Embryonic facial prominence (tissue), 1 donor: ENCODE results near the gene CHST15.
"Not testable (repeated sequence)": the region's sequence is repeated elsewhere in the genome, so short reads cannot be mapped to it uniquely, and the experiment has no call there.

Experiments
- DNase-seq: peaks from one replicate; pipeline ENCODE4 v3.0.0-alpha.2; 2016; ENCODE audit errors: extremely low spot score

Gene CHST15

GRCh38 chr10:124045276-124045675 is 48.1 kb downstream of the CHST15 start:
- no peak for DNase-seq

DNA sequence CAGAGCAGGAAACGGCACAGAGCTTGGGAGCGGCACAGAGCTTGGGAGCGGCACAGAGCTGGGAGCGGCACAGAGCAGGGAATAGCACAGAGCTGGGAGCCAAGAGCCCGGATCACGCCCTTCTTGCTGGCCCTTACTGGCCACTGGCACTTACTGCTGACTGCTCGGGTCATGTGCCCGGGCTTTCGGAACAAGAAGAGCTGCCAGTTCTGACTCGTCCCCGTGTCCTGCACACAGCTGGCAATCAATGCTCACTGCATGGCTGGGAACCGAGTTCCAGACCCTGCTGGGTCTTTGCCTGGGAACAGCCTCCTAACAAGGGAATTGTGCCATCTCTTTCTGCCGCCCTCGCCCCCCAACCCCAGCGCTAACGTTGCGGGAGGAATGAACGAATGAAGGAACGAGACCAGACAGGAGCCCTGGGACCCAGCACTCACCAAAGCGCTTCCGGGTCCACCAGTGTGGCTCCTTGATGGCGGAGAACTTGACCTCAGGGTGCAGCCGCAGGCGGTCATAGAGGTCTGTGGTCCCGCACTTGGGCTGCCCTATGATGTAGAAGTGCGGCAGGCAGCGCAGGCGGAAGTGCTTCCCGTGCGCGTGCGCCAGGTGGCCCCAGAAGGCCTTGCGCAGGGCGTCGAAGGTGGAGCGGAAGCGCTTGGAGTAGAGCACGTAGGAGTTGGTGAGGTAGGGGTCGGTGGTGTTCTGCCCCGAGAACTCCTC is 49.1 kb downstream of the CHST15 start:
- no peak for DNase-seq

GRCh38 chr10:124043310-124044142 is 49.9 kb downstream of the CHST15 start:
- DNase-seq = no peak

DNA sequence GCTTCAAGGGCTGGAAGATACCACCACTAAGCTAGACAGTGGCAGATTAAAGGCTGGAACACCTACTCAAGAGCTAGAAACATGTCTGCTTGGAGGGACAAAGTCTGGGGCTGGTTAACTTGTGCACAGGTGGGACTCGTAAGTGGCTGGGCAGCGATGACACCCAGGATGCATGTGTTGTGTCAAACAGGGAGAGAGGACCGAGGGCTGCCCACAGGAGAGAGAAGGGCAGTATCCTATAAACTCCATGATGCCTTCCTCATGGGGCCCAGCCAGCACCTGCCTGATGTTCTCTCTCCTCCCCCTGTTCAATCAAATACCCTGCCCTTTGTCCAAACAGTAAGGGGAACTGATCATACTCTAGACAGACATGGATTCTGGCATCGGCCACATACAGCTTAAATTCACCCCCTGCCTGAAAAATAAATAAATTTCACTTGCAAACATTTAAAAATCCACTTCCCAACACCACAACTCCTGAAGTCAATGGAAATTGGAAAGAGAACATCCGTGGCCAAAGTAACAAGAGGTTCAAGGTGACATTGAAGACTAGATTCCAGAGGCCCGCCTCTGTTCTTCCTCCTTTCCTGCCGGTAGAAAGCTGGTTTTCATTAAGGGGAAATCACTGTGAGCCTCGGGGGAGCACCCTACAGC is 50.6 kb downstream of the CHST15 start:
- no peak for DNase-seq

DNA sequence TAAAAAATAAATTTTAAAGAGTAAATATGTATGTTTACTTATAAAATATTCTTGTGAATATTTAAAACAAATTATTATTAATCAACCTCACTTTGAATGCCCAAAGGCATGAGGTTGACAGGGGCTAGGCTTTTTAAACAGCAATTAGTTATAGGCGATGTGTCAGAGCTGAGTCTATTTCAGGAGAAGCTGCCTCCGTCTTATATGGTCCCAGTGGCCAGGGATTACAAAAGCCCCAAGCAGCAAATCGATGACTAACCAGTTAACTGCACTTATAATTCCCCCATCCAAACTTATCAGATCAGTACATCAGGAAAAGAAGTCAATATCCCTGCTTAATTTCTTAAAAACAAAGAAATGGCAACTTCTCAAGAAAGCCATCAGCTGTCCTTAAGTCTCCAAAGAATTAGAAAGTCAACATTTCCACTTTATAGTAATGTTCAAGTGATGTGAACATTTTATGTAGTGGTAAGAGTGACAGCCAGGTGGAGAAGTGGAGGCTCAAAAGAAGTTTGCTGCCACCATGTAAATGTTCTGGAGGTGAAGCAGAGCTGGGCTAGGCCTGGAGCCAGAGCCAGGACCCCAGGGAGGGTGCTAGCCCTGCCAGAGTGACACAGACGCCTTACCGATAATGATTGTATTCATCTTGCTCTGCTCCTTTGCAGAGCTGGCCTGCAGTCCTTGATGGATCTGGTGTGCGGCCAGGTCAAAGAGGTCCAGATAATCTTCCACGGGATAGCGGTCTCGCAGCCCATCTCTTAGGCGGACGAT is 51.5 kb downstream of the CHST15 start:
- no peak for DNase-seq

DNA sequence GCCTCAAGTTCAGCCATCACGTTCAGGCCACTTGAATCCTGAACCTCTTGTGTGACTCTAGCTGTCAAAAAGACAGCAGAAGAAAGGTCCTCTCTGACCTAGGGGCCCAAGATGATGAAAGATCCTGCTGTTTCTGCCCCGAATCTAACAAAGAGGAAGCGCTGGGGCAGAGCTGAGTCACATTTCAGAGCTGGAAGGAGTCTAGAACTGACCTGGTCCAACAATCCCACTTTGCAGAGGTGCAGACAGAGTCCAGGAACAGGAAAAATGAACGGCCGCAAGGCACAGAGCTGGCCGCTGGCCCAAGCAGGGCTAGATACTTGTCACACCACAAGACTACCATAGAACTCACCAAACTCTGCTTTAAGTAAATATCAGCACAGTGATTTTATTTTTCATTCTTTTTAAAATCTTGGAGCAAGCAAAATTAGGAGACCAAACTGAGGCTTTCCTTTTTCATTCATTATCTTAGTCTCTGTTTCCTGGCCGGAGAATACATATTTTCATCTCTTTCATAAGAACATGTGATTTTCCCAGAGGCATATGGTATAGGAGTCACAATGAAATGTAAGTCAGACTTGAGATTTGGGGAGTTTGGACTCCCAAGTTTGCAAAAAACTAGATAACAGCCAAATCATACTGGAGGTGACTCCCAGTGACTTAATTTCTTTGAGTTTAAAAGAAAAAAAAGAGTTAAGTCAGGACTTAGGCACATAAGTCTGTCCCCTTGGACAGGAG is 52.8 kb downstream of the CHST15 start:
- no peak for DNase-seq

DNA sequence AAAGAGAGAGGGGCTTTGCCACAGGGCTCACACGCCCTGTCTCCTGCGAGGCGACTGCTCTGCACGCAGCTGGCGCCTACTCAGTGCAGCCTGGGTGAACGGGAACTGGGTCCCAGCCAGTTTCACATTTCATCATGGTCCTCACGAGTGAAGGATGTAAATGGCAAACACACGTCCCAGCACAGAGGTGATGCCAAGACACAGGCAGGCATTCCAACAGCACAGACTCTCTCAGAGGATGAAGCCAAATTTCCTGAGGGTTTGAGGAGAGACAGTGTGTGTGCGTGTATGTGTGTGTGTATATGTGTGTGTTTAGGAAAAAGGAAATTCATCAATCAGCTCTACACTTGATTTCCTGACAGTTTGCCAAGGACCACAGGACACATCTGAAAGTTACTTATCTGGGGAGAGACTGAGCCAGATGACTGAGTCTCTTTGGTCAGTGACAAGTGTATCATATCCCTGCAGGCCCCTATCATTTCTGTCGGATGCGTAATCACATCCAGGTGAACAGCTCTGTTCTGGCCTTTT is 53.9 kb downstream of the CHST15 start:
- no peak for DNase-seq

DNA sequence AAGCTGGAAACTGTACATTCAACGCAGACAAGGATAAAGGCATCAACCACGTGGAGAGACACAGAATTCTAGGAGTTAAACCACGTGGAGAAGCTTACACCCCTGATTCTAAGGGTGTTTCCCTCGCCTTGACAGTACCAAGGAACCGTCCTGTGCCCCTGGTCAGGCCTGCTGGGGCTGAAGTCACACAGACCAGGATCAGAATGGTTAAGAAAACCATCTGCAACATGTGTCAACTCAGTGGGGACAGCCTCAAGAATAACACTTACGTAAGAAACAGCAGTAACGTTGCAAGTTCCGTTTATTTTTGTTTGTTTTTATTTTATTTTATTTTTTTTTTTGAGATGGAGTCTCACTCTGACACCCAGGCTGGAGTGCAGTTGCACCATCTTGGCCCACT is 55.6 kb downstream of the CHST15 start:
- no peak for DNase-seq

- no peak for DNase-seq
Measured at GRCh38 chr10:124037286-124037685, 56.1 kb downstream of the CHST15 start.

GRCh38 chr10:124036746-124037145 is 56.7 kb downstream of the CHST15 start:
- DNase-seq = no peak

GRCh38 chr10:124035928-124036558 is 57.4 kb downstream of the CHST15 start:
- DNase-seq = no peak

GRCh38 chr10:124035306-124035927 is 58.0 kb downstream of the CHST15 start:
- DNase-seq = no peak

- not testable (repeated sequence) for DNase-seq
Measured at GRCh38 chr10:124034576-124035305, 58.7 kb downstream of the CHST15 start.

GRCh38 chr10:124033887-124034218 is 59.5 kb downstream of the CHST15 start:
- no peak for DNase-seq

- no peak for DNase-seq
Measured at GRCh38 chr10:124032971-124033886, 60.2 kb downstream of the CHST15 start.

DNA sequence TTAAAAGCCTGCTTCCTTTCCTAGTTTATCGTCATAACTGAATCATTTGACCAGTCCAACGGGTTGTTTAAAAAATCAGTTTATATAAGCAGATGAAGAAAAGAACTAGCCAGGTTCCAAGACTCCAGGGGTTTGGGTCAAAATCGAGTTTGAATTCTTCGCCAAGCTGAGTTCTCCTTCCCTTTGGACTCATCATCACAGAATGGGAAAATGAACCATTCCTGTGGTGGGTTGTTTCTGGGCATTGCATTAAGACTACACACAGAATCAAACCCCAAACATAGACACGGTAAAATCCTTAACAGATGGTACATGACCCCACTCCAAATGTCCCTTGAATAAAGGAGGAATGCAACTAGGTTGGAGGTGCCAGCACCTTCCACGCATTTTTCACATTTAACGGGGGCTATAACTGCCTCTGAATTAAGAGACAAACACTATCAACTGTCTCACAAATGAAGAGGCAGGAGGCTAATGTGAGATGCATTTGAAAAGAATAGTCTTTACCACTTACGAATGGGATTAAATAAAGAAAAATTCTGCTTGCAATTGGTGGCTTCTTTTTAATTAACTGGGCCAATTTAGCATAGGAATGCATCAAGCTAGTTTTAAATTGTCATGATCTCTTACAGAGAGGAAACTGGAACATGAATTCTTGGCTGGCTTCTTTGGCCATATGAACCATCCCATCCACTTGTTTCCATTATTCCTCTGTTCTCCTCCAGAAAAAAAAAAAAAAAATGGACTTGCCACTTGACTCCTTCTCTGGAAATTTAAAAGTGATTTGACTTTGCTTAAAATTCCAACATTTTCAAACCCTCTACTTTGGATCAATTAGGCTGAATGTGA is 61.1 kb downstream of the CHST15 start:
- no peak for DNase-seq

DNA sequence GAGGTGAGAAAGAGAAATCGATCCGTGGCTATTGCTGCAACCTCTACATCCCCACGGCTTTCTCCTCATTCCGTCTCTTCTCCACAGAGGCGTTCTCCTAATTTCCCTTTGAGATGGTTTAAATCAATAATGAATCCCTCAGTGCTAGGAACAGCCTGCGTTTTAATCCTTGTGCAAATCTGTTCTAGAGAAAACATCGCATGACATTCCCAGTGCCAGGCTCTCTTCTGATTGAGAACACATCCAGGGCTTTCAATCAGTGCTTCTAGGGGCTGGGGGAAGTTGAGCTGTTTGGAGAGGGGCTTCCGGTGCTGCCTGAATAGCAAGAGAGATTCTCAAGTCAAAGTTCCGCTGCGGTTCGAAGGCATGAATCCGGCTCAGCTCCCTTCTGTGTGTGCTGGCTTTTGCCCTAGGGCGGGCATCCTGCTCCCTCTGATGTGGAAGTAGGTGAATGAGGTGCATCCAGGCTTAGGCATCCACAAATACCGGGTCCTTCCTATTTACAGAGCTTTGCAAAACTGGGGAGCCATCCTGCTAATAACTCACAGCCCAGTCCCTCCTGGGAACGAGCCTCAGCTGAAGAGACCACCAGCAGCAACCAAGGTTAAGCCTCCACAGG is 62.8 kb downstream of the CHST15 start:
- no peak for DNase-seq
